OCI-LY7 (cell line): ENCODE results near the gene CMAS.

Source experiments
- EZH2phosphoT487 ChIP-seq: fragments of 200-600 bp; sonication (generic); IDR thresholded peaks from 2 replicates; pipeline ENCODE4 v1.6.1; 2018; ENCODE audit warnings: low read depth, borderline replicate concordance, mild to moderate bottlenecking, mixed run types, antibody characterized with exemption, low read length, moderate library complexity, mixed read lengths
- TF ChIP-seq, protein P1 (sequence below): fragments of 200-600 bp; sonication (generic); conservative IDR thresholded peaks from 2 replicates; pipeline ENCODE4 v1.5.1; 2014; ENCODE audit warnings: mild to moderate bottlenecking, antibody characterized with exemption, low read length, moderate library complexity, mixed read lengths

DNA sequence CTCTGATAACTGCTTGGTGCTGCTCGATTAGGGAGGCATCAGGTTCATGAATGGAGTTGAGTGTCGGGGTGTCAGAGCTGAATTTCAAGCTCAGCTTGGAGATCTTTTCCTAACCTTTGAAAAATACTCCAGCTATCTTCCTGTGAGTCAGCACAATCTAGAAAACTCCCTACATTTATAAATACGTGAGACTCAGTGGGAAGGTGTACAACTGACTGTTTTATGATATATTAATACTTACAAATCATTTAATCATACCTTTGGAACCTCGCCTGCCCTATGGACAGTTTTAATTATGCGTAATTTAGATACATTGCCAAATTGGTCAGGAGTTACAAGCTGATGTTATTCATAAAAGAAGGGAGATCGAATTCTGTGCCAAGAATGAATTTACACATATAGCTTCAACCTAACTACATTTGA is 961 bp downstream of the CMAS start:
- TF ChIP-seq, protein P1, sequence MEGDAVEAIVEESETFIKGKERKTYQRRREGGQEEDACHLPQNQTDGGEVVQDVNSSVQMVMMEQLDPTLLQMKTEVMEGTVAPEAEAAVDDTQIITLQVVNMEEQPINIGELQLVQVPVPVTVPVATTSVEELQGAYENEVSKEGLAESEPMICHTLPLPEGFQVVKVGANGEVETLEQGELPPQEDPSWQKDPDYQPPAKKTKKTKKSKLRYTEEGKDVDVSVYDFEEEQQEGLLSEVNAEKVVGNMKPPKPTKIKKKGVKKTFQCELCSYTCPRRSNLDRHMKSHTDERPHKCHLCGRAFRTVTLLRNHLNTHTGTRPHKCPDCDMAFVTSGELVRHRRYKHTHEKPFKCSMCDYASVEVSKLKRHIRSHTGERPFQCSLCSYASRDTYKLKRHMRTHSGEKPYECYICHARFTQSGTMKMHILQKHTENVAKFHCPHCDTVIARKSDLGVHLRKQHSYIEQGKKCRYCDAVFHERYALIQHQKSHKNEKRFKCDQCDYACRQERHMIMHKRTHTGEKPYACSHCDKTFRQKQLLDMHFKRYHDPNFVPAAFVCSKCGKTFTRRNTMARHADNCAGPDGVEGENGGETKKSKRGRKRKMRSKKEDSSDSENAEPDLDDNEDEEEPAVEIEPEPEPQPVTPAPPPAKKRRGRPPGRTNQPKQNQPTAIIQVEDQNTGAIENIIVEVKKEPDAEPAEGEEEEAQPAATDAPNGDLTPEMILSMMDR, result no peak
- no peak for TF ChIP-seq EZH2phosphoT487
